Measurements from ENCODE around the gene LYZL4.

The LYZL4 gene

GRCh38 chr3:42367903-42368302 is 42.5 kb downstream of the LYZL4 start:
- DNase-seq (ENCODE audit: low read depth) = no peak
- H3K4me3 ChIP-seq (ENCODE audit: low read length) = no peak overlapping the region
- TF ChIP-seq CTCF (IDR thresholded peaks at IDR 0.05; ENCODE audit: insufficient read depth, low read depth, low read length, missing control alignments) = no peak

DNA sequence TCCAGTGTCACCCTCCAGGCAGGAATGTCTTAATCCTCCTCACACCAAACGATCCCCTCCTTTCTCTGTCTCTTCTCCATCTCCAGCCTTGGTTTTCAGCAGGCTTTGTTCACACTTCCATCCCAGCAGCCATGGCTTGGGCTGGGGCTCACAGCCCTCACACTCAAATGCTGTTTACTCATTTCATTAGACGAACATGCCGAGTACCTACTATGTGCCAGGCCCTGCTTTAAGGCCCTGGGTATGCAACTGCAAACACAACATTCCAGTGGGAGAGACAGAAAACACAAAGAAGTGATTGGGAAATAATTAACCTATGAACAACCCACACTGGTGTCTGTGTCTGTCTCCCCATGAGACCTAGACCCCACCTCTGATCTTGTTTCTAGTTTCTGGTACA is 43.9 kb downstream of the LYZL4 start:
- no peak for DNase-seq (ENCODE audit: low read depth)
- no peak overlapping the region for H3K4me3 ChIP-seq (ENCODE audit: low read length)
- no peak for TF ChIP-seq CTCF (IDR thresholded peaks at IDR 0.05; ENCODE audit: insufficient read depth, low read depth, low read length, missing control alignments)

GRCh38 chr3:42357335-42357734 is 53.1 kb downstream of the LYZL4 start:
- TF ChIP-seq CTCF (IDR thresholded peaks at IDR 0.05; ENCODE audit: insufficient read depth, low read depth, low read length, missing control alignments) = no peak
- no peak overlapping the region for H3K4me3 ChIP-seq (ENCODE audit: low read length)
- DNase-seq (ENCODE audit: low read depth) = no peak

DNA sequence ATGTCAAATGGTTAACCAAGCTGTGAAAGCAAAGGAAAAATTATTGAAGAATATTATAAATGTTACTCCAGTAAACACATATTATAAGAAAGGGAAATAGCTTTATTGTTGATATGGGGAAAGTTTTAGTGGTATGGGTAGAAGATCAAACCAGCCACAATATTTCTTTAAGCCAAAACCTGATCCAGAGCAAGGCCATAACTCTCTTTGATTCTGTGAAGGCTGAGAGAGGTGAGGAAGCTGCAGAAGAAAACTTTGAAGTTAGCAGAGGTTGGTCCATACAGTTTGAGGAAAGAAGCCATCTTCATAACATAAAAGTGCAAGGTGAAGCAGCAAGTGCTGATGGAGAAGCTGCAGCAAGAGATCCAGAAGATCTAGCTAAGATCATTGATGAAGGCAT is 54.8 kb downstream of the LYZL4 start:
- no peak for DNase-seq (ENCODE audit: low read depth)
- TF ChIP-seq CTCF (IDR thresholded peaks at IDR 0.05; ENCODE audit: insufficient read depth, low read depth, low read length, missing control alignments) = no peak

DNA sequence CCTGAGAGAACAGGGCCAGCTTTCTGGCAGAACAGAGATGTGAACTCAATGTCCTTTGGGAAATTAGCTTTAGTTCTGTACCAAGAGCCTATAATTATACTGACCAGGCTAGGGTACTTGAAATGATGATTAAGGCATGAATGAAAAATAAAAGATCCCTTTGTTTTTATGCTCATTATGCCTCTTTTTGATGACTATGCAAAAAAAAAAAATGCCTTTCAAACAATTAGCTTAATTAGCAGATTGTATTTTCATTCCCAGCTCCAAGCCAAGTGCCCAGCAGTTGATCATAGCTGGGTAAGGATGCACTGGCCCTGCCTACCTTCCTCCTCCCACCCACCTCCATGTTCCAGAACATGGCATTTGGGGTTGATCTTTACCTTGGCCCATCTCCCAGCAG is 56.8 kb downstream of the LYZL4 start:
- H3K4me3 ChIP-seq (ENCODE audit: low read length) = no peak overlapping the region
- no peak for TF ChIP-seq CTCF (IDR thresholded peaks at IDR 0.05; ENCODE audit: insufficient read depth, low read depth, low read length, missing control alignments)
- no peak for DNase-seq (ENCODE audit: low read depth)

More for the DNA sequence above, 54.8 kb downstream of the LYZL4 start:
- H3K4me3 ChIP-seq (ENCODE audit: low read length) = no peak overlapping the region

- H3K4me3 ChIP-seq (ENCODE audit: low read length) = no peak overlapping the region
- no peak for TF ChIP-seq CTCF (IDR thresholded peaks at IDR 0.05; ENCODE audit: insufficient read depth, low read depth, low read length, missing control alignments)
- DNase-seq (ENCODE audit: low read depth) = no peak
These were observed 59.2 kb downstream of the LYZL4 start for GRCh38 chr3:42351207-42351606.

GRCh38 chr3:42349765-42350594 is 60.4 kb downstream of the LYZL4 start:
- no peak for TF ChIP-seq CTCF (IDR thresholded peaks at IDR 0.05; ENCODE audit: insufficient read depth, low read depth, low read length, missing control alignments)
- no peak overlapping the region for H3K4me3 ChIP-seq (ENCODE audit: low read length)
- no peak for DNase-seq (ENCODE audit: low read depth)

All from epithelial cell of esophagus (primary cell).